ENCODE measurements around the gene B3GALT5. TPM values are rescaled to one million over a fixed set of nuclear protein-coding genes. Genes with fewer than 3 reads are reported as not detected.

B3GALT5 gene
- total RNA-seq, 2 experiments from 2014 or later, result not detected

Other genes with a start within 250 kb of the B3GALT5 start
- gene LCA5L, start 167.2 kb upstream of the B3GALT5 start, total RNA-seq, result under 1 TPM in 1 of 2 experiments, not detected in 1; 0.36 TPM
- gene SH3BGR, start 161.0 kb upstream of the B3GALT5 start, total RNA-seq, result 1 to 10 TPM; 4.5 to 4.8 TPM
- not detected for gene IGSF5, start 132.2 kb downstream of the B3GALT5 start, total RNA-seq

All from activated CD8-positive, alpha-beta T cell treated with anti-CD3 and anti-CD28 coated beads for 36 hours (primary cell).